ENCODE results near the gene CSDE1.
"Not testable (repeated sequence)": the region's sequence is repeated elsewhere in the genome, so short reads cannot be mapped to it uniquely, and the experiment has no call there.

Gene CSDE1

GRCh38 chr1:114757455-114758255 lies at the start of gene CSDE1:
Gene CSDE1, minus strand, starts transcription at chr1:114757984. Its CDS starts 18,094 bp downstream, at chr1:114739890.
- DNase-seq (ENCODE audit: low spot score) = peak; percentile 97

GRCh38 chr1:114804449-114804848 lies 46.7 kb upstream of the CSDE1 start:
- not testable (repeated sequence) for DNase-seq (ENCODE audit: low spot score)

GRCh38 chr1:114803001-114803400 lies 45.2 kb upstream of the CSDE1 start:
- DNase-seq (ENCODE audit: low spot score) = no peak

- DNase-seq (ENCODE audit: low spot score) = no peak
Observed at GRCh38 chr1:114794038-114794437, 36.3 kb upstream of the CSDE1 start.

GRCh38 chr1:114790581-114790980 lies 32.8 kb upstream of the CSDE1 start:
- DNase-seq (ENCODE audit: low spot score) = not testable (repeated sequence)

- DNase-seq (ENCODE audit: low spot score) = not testable (repeated sequence)
Observed at GRCh38 chr1:114786440-114786839, 28.7 kb upstream of the CSDE1 start.

GRCh38 chr1:114782476-114782875 lies 24.7 kb upstream of the CSDE1 start:
- no peak for DNase-seq (ENCODE audit: low spot score)

- peak; percentile 94 for DNase-seq (ENCODE audit: low spot score)
Observed at GRCh38 chr1:114780344-114781226, 22.8 kb upstream of the CSDE1 start, which contains the start of gene SIKE1. Gene SIKE1, minus strand, starts transcription at chr1:114780685. Its CDS starts 78 bp downstream, at chr1:114780607.

- DNase-seq (ENCODE audit: low spot score) = no peak
Observed at GRCh38 chr1:114779722-114780121, 21.9 kb upstream of the CSDE1 start.

- not testable (repeated sequence) for DNase-seq (ENCODE audit: low spot score)
Observed at GRCh38 chr1:114776726-114777125, 18.9 kb upstream of the CSDE1 start.

GRCh38 chr1:114771992-114772391 lies 14.2 kb upstream of the CSDE1 start:
- DNase-seq (ENCODE audit: low spot score) = no peak

- DNase-seq (ENCODE audit: low spot score) = no peak
Observed at GRCh38 chr1:114770989-114771388, 13.2 kb upstream of the CSDE1 start.

- no peak for DNase-seq (ENCODE audit: low spot score)
Observed at GRCh38 chr1:114764689-114765088, 6.9 kb upstream of the CSDE1 start.

GRCh38 chr1:114758256-114758832 lies 560 bp upstream of the CSDE1 start:
- peak; percentile 19 for DNase-seq (ENCODE audit: low spot score)

- peak; percentile 60 for DNase-seq (ENCODE audit: low spot score)
Observed at GRCh38 chr1:114756949-114757454, 782 bp downstream of the CSDE1 start.

- no peak for DNase-seq (ENCODE audit: low spot score)
Observed at GRCh38 chr1:114756009-114756892, 1.5 kb downstream of the CSDE1 start.

GRCh38 chr1:114755006-114755931 lies 2.5 kb downstream of the CSDE1 start:
- peak; percentile 9 for DNase-seq (ENCODE audit: low spot score)

- DNase-seq (ENCODE audit: low spot score) = not testable (repeated sequence)
Observed at GRCh38 chr1:114753702-114754101, 4.1 kb downstream of the CSDE1 start.

- no peak for DNase-seq (ENCODE audit: low spot score)
Observed at GRCh38 chr1:114753143-114753542, 4.6 kb downstream of the CSDE1 start.

- DNase-seq (ENCODE audit: low spot score) = no peak
Observed at GRCh38 chr1:114750780-114751179, 7.0 kb downstream of the CSDE1 start.

All from AG20443 (cell line).